Left renal cortex interstitium (tissue), 4 donors: ENCODE data around the gene E4F1. TPM values are rescaled to one million over a fixed set of nuclear protein-coding genes. Genes with fewer than 3 reads are reported as not detected.

Experiments used
- DNase-seq, 4 donors: peaks; one replicate each; pipeline ENCODE4 v3.0.0-alpha.2; 2013; ENCODE audit warnings: low read depth in 4 of 4, low spot score in 2 of 4, missing footprints in 1 of 4
- polyA plus RNA-seq, 4 donors: library from polyadenylated mRNA; unstranded; fragments of 120-200 nt; gene quantifications; one replicate each; pipeline ENCODE4 v1.2.1, GENCODE V29; 2013; ENCODE audit not compliant: insufficient read length in 4 of 4

E4F1 gene, protein sequence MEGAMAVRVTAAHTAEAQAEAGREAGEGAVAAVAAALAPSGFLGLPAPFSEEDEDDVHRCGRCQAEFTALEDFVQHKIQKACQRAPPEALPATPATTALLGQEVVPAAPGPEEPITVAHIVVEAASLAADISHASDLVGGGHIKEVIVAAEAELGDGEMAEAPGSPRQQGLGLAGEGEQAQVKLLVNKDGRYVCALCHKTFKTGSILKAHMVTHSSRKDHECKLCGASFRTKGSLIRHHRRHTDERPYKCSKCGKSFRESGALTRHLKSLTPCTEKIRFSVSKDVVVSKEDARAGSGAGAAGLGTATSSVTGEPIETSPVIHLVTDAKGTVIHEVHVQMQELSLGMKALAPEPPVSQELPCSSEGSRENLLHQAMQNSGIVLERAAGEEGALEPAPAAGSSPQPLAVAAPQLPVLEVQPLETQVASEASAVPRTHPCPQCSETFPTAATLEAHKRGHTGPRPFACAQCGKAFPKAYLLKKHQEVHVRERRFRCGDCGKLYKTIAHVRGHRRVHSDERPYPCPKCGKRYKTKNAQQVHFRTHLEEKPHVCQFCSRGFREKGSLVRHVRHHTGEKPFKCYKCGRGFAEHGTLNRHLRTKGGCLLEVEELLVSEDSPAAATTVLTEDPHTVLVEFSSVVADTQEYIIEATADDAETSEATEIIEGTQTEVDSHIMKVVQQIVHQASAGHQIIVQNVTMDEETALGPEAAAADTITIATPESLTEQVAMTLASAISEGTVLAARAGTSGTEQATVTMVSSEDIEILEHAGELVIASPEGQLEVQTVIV
- 10 to 100 TPM; 14.7 to 25.8 (median 22.3) TPM for polyA plus RNA-seq

- DNase-seq, result peak; percentile 85 to 98 (median 94)
Observed at GRCh38 chr16:2223221-2223941, at the start of gene E4F1. TSS of gene E4F1 (plus strand) at chr16:2223591. CDS start at chr16:2223614, 23 bp downstream.

- DNase-seq, result no peak
Observed at GRCh38 chr16:2173916-2174315, 49.5 kb upstream of the E4F1 start.

DNA sequence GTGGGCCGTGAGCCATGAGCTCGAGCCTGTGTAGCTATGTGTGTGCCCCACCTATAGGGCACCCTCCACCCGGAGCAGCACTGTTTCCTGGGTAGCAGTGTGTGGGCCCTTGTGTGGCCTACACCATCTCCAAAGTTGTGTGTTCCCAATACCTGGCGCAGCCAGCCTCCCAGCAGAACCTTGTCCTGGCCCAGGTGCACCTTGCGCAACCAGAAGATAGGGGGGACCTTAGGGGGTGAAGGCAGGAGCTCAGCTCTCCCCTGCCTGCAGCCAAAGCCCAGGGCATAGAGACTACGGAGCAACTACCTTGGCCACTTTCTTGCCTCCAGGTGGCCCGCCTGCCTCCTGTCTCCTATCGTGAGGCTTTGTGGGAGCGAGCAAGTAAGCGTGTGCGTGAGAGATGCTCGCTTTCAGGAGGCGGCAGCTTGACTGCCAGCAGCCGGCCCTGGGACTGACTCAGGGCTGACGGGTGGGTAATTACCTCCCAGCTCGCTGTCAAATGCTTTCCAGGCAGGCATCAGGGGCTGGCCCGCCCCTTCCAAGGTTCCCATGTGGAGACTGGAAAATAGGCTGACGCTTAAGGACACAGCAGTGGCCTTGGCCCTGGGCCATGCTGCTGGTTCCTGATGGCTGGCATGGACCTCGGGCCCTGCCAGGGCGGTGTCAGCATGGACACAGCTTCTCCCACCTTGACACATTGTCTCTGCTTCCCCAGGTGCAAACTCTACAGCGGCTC is 48.8 kb upstream of the E4F1 start:
- DNase-seq, result no peak

DNA sequence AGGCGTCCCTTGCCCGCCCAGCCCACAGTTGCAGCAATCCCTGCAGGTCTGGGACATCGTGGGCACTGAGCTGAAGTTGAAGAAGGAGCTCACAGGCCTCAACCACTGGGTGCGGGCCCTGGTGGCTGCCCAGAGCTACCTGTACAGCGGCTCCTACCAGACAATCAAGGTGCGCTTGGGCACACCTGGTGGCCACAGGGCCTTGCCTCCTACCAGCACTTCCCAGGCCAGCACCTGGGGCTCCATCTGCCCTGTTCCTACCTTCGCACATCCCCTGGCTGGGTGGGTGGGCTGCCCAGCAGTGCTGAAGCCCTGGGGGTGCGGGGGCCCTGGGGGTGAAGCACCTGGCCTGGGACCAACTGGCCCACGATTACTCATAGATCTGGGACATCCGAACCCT is 47.9 kb upstream of the E4F1 start:
- no peak for DNase-seq

DNA sequence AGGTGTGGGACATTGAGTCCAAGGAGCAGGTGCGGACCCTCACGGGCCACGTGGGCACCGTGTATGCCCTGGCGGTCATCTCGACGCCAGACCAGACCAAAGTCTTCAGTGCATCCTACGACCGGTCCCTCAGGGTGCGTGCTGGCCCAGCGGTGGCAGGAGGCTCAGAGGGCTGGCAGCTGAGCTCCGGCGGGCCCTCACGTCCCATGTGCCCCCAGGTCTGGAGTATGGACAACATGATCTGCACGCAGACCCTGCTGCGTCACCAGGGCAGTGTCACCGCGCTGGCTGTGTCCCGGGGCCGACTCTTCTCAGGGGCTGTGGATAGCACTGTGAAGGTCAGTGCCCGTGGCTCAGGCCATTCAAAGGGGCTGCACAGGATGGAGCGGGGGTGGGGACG is 47.3 kb upstream of the E4F1 start:
- DNase-seq, result no peak

DNA sequence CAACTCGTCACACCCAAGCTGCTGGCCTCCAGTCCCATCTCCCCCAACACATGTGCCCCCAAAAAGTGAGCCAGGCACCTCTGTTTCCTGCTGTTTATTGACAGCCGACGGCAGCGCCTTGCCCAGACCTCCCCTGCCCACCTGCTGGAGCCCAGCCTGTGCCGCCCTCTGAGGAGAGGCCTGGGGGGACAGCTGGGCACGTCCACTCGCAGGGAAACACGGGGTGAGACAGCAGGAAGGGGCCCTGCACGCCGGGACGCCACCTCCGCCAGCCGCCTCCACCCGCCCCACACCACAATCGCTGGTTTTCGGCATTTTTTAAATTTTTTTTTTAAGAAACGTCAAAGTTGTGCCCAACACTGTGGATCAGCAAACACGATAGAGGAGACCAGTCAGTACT is 46.3 kb upstream of the E4F1 start:
- DNase-seq, result no peak

GRCh38 chr16:2177561-2177960 is 45.8 kb upstream of the E4F1 start:
- DNase-seq, result no peak

- DNase-seq, result no peak
Observed at GRCh38 chr16:2178321-2179106, 44.9 kb upstream of the E4F1 start.

DNA sequence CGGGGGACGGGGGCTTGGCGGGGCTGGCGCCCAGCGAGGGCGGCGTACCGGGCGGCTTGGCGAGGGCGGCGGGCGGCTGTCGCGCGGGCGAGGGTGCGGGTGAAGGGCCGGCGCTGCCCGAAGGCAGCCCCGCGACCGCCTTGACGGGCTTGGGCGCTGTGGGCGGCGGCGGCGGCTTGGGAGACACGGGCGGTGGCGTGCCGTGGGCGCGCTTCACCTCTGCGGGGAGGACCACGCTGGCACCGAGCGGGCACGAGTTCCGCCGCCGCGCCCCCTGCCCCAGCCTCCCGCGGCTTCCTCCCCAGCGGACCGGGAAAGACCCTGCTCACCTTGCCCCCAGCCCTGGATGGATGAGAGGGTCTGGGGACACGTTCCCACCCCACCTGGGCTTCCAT is 44.3 kb upstream of the E4F1 start:
- DNase-seq, result no peak

DNA sequence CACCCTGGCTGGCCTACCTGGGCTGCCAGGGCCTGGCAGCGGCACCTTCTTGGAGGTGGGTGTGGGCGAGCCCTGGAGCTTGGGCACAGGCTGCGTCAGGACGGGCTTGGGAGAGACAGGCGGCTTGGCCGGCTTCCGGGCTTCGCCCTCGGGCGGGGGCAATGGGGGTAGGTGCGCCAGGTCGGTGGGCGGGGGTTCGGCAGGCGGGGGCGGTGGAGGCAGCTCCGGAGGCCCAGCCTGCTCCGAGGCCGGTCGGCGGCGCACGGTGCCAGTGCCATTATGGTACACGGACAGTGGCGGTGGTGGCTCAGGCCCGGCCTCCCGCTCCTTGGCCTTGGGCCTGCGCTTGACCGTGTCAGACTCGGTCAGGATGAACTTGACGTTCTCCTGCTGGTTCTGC is 43.8 kb upstream of the E4F1 start:
- no peak for DNase-seq

DNA sequence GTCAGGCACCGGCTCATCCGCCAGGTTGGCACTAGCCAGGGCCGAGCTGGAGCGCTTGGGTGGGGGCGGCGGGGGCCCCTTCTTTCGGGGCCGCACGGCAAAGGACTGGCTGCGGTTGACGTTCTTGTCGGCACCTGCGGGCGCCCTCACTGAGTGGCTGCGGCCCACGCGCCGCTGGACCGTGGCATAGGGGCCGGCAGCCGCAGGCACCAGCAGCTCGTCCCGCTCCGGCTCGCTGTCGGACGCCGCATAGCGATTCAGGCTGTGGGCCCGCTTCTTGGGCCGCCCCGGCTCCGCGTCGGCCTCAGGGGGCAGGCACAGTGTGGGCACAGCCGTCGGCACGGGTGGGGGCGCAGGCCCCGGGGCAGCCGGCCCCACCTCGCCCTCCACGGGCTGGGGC is 42.9 kb upstream of the E4F1 start:
- DNase-seq, result no peak

DNA sequence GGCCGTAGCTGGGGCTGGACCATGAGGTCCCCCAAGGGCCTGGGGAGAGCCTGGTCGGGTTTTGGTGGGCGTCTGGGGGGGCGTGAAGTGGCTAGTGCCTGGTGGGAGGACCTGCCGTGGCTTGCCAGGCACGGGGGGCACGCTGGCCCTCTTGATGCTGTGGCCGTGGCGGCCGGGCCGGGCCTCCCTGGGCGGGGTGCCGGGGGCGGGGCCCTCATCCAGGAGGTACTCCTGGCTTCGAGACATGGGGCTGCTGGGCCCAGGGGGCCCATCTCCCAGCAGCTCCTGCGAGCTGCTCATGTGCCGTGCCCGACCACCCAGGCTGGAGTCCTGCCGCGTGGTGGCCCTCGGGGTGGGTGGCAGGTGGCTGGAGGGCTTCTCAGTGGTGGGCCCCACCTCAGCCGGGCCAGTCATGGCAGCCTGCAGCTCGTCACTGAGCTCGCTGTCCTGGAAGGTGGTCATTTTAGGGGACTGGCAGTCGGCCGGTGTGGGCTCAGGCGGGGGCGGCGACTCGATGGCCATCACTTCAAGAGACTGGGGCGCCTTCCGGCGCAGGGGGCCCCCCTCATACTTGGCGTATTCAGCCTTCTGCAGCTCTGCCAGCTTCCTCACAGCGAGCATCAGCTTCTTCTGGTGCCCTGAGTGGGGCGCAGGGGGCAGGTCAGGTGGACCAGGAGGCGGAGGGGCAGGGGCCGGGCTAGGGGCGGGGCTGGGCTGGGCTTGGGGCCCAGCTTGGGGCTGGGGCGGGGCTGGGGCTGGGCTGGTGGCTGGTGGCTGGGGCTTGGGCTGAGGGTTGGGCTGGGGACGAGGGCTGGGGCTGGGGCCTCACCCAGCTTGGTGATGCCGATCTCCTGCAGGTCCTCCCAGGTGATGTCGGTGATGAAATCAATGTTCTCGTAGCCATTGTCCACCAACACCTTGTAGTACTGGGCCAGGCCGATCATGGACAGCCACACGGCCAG is 42.1 kb upstream of the E4F1 start:
- no peak for DNase-seq

GRCh38 chr16:2181952-2182351 is 41.4 kb upstream of the E4F1 start:
- no peak for DNase-seq

DNA sequence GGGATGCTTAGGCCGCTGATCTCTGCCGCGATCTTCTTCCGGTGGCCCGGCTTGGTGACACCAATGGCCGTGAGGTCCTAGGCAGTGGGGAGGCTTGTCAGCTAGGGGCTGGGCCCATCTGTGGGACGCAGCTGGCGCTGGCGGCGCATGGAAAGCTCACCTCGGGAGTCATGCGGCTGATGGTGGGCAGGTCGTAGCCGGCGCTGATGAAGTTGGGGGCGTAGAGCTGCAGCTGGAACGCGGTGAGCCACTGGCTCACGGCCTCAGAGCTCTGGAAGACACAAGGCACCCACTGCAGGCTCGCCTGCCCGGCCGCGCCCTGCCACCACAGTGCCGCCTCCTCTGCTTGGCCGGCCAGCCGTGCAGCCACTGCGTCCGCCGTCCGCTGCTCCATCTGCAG is 39.7 kb upstream of the E4F1 start:
- no peak for DNase-seq

DNA sequence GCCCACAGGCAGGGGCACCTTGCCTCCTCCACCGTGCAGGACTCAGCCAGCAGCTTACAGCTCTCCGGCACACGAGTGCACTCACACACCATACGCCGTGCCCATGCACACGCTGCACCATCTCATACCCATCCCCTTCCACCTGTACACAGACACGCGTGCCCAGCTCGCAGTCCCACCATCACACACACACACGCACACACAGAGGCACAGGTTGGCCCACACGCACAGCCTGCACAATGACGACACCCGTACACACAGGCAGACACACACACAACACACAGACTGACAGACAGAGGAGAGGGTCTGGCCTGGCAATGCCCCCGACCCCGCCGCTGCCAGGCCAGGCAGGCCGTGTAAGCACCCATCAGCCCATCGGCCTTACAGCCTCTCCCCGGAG is 39.0 kb upstream of the E4F1 start:
- no peak for DNase-seq

DNA sequence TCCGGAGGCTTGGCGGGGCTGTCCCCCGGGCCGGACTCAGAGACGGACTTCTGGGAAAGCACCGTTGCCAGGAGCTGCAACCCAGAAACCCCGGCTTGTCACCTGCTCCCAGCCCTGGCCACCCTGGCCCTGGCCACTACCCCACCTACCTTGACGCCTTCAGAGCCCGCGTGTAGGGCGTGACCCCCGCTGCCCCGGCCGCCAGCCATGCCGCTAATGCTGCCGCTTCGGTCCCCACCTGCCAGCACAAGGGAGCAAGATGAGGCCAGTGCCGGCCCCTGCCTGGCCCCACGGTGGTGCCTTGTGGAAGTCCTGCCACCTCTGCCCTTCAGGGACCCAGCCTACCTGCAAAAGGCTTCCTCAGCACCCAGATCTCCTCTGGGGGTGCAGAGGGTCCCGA is 38.4 kb upstream of the E4F1 start:
- no peak for DNase-seq

DNA sequence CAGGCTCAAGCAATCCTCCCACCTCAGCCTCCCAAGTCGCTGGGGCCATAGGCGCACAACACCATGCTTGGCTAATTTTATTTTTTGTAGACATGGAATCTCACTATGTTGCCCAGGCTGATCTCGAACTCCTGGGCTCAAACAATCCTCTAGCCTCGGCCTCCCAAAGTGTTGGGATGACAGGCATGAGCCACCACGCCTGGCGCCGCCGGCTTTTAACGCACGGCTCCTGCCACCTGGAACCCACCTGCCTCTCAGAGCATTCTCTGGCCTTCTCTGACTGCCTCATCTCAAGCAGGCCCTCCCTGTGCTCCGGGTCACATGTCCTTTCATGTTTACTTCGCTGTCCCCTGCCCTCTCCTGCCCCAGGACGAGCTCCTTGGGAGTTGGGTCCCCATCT is 37.3 kb upstream of the E4F1 start:
- no peak for DNase-seq

- DNase-seq, result no peak
Observed at GRCh38 chr16:2186505-2186904, 36.9 kb upstream of the E4F1 start.

GRCh38 chr16:2187212-2187611 is 36.2 kb upstream of the E4F1 start:
- no peak for DNase-seq
